Dedifferentiated amniotic fluid mesenchymal stem cell (primary cell): ENCODE results near the gene AGER.
A peak's percentile ranks its signal among the peaks of the same experiment; 100 is the strongest.
"Not testable (repeated sequence)": the region's sequence is repeated elsewhere in the genome, so short reads cannot be mapped to it uniquely, and the experiment has no call there.

Experiments
- DNase-seq: peaks from one replicate; pipeline ENCODE4 v3.0.0-alpha.2; 2016; ENCODE audit errors: extremely low spot score

Gene AGER

DNA sequence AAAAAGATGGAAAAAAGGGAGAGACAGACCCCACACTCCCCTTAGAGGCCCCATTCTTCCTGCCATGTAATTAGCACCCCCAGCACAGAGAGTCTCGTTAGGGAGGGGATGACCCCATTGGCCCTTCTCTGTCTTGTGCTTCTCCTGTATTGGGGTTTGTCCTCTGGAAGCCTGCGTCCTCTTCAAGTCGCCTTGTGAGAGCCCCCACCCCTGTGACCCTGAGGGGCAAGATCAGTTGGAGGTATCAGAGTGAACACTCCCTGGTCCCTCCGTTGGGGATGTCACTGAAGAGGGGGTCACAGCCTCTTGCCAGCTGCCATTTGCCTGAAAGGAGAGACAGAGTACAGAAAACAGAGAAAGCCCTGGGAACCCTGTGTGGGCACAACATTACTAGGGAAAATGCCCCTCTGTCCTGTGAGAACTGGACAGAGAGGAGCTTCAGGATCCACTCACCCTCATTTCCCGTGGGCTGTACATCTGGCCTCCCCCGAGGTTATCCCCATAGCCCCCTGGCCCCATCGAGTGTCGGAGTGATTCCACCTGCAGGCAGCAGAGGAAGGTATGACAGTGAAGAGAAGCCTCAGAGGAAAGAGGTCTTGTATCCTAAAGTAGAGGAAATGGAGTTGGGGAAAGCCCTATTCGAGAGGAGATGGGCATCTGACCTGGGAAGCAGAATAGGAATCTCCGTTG is 2.2 kb upstream of the AGER start:
- DNase-seq = not testable (repeated sequence)

DNA sequence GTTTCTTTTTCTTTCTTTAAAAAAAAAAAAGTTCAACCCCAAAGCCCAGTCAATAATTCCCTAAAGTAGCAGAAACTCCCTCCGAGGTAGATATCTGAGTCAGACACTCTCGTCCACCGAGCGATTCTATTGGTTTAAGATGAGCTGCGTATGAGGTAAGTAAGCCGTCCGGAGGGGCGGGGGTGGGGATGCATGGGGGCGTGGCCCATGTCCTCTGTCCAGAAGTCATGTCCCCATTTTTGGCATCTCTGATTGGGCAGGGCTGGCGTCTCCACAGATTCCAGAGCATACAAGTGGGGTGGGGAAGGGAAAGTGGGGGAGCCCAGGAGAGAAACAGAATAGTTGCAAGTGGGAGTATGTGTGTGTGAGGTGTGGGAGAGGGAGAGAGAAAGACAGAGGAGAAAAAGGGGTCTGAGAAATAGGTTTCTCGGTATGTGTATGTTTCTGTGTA is 1.7 kb upstream of the AGER start:
- DNase-seq = peak; percentile 87

DNA sequence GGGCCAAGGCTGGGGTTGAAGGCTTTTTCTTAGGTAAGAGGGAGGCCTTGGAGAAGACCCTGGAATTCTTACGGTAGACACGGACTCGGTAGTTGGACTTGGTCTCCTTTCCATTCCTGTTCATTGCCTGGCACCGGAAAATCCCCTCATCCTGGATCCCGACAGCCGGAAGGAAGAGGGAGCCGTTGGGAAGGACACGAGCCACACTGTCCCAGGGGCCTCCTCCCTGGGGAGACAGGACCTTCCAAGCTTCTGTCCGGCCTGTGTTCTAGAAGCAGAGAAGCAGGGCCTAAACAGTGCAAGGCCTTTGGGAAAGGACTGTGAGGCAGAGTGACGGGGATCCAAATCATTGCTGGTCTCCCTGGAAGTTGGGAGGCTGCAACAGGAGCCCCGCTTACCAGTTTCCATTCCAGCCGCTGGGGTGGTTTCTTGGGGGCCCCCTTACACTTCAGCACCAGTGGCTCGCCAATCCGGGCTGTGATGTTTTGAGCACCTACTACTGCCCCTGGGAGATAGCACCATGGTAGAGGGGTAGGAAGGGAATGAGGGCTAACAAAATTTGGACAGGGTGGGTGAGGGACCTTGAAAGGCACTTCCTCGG is 470 bp downstream of the AGER start:
- no peak for DNase-seq

DNA sequence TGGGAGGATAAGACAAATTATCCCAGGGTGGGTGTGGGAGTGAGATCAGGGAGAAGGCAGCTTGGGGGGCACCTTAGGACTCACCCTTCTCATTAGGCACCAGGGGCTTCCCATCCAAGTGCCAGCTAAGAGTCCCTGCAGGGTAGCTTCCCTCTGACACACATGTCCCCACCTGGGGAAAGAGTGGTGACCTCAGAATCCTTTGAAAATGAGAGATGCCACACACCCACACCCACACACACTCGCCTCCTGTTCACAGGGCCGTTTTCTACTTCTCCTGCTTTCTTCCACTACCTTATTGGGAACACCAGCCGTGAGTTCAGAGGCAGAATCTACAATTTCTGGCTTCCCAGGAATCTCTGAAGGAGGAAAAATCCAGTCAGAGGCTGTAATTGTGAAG is 1.0 kb downstream of the AGER start:
- no peak for DNase-seq

- DNase-seq = no peak
Measured at GRCh38 chr6:32182555-32182981, 1.5 kb downstream of the AGER start.

- DNase-seq = no peak
Measured at GRCh38 chr6:32181915-32182529, 2.0 kb downstream of the AGER start.

GRCh38 chr6:32181148-32181702 is 2.8 kb downstream of the AGER start:
- DNase-seq = no peak

- no peak for DNase-seq
Measured at GRCh38 chr6:32179766-32180405, 4.2 kb downstream of the AGER start.

DNA sequence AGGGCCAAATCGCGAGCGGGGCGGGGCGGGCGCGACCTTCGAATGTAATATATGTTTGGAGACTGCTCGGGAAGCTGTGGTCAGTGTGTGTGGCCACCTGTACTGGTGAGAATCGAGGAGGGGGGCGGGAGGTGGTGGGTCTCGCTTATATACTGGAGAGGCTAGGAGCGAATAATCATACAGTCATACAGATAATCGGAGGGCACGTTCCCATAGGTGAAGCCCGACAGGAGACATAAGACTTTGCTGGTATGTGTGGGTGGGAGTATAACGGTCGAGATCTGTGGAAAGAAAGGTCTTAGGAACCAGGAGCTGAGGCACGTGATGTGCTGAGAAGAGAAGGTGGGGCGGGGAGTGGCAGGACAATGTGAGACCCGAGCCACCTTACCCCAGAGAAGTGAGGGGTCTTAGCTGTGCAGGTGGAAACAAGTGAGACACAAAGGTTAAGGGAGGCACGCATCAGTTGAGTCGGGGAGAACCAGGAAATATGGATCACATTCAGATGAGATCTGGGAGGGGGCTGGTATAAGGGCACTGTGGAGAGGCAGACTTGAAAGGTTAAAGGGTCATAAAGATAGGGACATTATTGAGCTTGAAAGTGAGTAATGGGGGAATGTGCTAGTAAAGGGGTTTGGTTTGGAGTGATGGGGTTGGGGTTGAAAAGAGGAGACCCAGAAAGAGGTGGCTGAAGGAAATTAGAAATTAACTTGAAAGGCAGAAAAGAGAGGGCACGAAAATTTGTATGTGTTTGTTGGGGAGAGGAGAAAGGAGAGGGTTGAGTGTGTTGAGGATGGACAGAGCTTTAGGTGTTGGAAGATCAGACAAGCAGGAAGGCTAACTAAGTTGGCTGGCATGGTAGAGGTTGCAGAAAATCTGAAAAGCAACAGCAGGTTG is 5.3 kb downstream of the AGER start:
- no peak for DNase-seq

DNA sequence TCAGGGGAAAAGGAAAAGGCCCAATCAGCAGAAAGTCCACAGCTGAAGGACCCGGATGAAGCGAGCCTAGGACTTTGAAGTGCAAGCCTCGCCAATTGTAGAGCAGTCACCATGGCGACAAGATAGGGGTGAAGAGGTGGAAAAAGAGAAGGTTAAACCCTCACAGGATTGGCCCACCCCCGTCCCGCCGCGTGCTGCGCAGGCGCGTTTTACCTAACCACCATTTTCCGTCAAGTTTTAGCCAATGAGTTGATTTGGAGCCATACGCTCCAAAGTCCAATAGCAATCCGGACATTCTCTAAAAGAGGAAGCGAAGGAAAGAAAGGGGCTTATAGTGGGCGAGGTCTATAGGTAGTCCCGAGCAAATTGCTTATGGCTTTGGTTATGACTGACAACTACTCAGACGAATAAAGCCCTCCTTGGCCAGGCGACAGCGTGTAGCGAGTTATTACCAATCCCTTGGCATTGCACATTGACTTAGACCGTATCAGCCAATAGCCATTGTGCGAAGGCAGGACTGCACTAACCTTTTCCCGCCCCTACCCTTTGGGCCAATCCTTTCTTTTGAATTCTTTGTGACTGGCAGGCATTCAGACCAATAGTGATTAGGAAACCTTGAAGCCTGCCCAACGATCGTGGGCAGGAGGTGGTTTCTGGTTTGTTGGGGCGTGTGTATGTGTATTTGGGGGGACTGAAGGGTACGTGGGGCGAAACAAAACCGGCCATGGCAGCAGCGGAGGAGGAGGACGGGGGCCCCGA is 6.1 kb downstream of the AGER start, which contains the start of gene RNF5:
Gene RNF5 (plus strand): TSS at position 618 of the 759 bp plus-strand sequence. CDS start 107 bp downstream, at position 725.
- DNase-seq = peak; percentile 100

DNA sequence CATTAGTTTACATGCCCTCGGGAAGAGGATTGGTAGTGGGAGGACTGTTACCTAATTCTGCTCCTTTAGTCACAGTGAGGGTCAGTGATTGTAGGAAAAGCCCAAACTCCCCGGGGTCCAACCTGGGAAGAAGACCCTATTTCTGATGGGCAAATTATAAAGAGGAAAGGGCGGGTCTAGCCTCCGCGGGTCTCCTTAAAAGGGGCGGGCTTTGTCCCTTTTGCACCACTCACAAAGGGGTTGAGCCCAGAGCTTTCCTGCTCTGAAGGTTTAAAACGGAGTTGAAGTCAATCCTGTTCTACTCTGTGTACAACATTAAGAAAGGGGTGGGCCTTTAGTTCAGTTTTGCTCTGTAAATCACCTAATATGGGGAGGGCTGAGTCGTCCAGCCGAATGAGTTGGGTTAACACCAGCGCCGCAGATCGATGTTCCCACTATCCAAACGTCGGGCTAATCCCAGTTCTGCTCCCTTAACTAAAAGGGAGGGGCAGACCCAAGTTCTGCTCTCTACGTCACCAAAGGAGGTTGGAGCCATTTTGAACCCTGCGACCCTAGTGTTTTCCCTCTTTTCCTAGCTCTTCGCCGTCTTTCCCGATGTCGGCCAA is 6.8 kb downstream of the AGER start:
- no peak for DNase-seq

DNA sequence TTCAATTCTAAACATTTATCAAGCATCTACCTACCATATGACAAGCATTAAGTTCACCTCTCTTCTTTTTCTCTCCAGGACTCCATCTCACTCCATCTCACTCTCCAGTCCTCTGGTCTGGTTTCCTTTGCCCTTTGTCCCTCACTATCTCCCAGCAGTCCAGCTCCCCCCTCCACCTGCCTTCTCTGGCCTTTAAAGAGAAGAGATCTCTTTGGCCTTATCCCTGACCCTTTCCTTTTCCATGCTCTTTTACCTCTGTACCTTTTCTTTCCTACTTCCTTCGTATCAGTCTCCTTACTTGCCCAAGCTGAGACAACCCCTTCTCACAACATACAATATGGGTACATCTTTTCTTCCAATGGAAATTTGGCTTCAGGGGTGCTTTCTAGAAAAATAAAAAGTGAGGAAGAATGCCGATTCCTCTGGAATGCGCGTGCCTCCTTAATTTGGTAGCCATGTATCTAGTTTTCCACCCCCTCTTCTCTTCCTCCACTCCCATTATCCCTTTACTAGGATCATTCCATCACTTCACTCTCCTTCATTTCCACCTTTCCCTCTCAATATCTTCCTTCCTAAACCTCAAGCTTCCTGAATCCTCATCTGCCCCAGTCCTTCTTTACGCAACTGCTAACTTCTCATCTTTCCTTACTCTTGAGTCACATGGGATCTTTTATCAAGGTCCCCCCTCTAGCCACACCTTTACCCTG is 7.4 kb downstream of the AGER start:
- peak; percentile 19 for DNase-seq

DNA sequence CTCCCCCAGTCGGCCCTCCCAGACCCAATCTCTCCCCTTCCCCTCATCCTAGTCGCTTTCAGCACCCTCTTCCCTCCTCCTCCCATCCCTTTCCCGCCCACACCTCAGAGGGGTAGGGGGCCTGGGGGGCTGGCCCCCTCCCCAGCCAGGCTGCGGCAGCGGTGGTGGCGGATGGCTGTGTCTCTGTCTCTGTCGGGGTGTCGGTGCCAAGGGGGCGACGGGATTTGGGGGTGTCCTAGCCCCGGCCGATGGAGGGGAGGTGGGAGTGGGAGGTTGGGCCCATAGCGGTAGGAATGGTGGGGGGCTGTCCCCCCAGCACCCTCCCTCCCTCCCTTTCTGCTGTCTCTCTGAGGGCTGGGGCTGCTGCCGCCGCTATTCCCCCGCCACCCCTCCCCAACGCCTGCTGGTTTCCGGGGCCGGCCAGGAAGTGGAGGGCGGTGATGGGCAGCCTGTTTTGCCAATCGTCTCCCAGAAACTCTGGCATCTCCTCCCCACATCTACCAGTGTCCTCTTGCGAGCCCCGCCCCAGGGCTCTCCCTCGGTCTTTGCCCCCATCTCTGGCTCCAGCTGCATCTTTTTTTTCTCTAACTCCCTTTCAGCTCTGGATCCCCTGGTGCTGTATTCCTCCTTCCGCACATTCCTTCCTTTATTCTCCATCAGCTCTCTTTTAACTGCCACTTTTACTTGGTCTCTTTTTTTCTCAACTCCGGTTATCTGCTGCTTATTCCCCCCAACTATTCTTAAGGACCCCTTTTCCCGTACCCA is 8.2 kb downstream of the AGER start, which contains the start of gene AGPAT1:
Gene AGPAT1 (minus strand): TSS at position 374 of the 765 bp plus-strand sequence. CDS start 4,588 bp downstream, outside the sequence.
- DNase-seq = peak; percentile 96

- no peak for DNase-seq
Measured at GRCh38 chr6:32175322-32175710, 8.7 kb downstream of the AGER start.

- no peak for DNase-seq
Measured at GRCh38 chr6:32174416-32174815, 9.6 kb downstream of the AGER start.

- DNase-seq = no peak
Measured at GRCh38 chr6:32173051-32173727, 10.9 kb downstream of the AGER start.

- no peak for DNase-seq
Measured at GRCh38 chr6:32171234-32171633, 12.8 kb downstream of the AGER start.

- DNase-seq = no peak
Measured at GRCh38 chr6:32170294-32170693, 13.8 kb downstream of the AGER start.
